Caco-2 (cell line): ENCODE results near the gene SVIL. TPM values are rescaled to one million over a fixed set of nuclear protein-coding genes. Genes with fewer than 3 reads are reported as not detected.

Experiments
- BruUV-seq: library from RNA; stranded (reverse); fragments of 400-500 nt; replicated peaks from 2 replicates; lab custom pipeline; 2021; lab: Mats Ljungman, UMichigan
- CTCF ChIA-PET: fragments of 300-600 bp; sonication (Branson Sonifier 250); formaldehyde crosslinking; loops from one replicate; lab custom pipeline; 2022; ENCODE audit warnings: antibody characterized with exemption; lab: Charles Lee
- POLR2A ChIA-PET: fragments of 300-600 bp; sonication (Branson Sonifier 250); formaldehyde crosslinking; loops from one replicate; lab custom pipeline; 2022; ENCODE audit warnings: antibody characterized with exemption; lab: Charles Lee
- DNase-seq, 2 experiments: peaks; one replicate each; pipeline versions ENCODE4 v3.0.0 to v3.0.0-alpha.2; 2020 to 2022
- H3K27me3 ChIP-seq: replicated peaks from 2 replicates; pipeline ENCODE4 v1.6.0; 2011; ENCODE audit warnings: low read length; ENCODE audit not compliant: control insufficient read depth, insufficient read depth
- H3K36me3 ChIP-seq: 2 replicates; pipeline ENCODE4 v1.5.1; 2011; ENCODE audit warnings: low read length; ENCODE audit not compliant: control insufficient read depth, insufficient read depth
- H3K4me1 ChIP-seq: fragments of 250-450 bp; sonication (Bioruptor Pico); 2 replicates; pipeline ENCODE4 v1.5.1; 2020; ENCODE audit warnings: mild to moderate bottlenecking
- H3K4me3 ChIP-seq: 2 replicates; pipeline ENCODE4 v1.5.1; 2011; ENCODE audit warnings: low read depth, mild to moderate bottlenecking, control low read depth, low read length
- H3K9me3 ChIP-seq: fragments of 250-450 bp; sonication (Bioruptor Pico); 2 replicates; pipeline ENCODE4 v1.5.1; 2020; ENCODE audit warnings: mild to moderate bottlenecking, moderate library complexity
- H3K27ac Mint-ChIP-seq: one replicate; pipeline ENCODE4 v1.8.0; 2022; ENCODE audit warnings: mixed read lengths; ENCODE audit not compliant: unreplicated experiment
- H3K27me3 Mint-ChIP-seq: one replicate; pipeline ENCODE4 v1.8.0; 2022; ENCODE audit warnings: mixed read lengths; ENCODE audit not compliant: insufficient read depth, unreplicated experiment
- H3K36me3 Mint-ChIP-seq: one replicate; pipeline ENCODE4 v1.8.0; 2022; ENCODE audit warnings: mild to moderate bottlenecking, mixed read lengths; ENCODE audit not compliant: insufficient read depth, unreplicated experiment
- H3K4me1 Mint-ChIP-seq: one replicate; pipeline ENCODE4 v1.8.0; 2022; ENCODE audit warnings: low read depth, mixed read lengths; ENCODE audit not compliant: unreplicated experiment
- H3K4me3 Mint-ChIP-seq: one replicate; pipeline ENCODE4 v1.8.0; 2022; ENCODE audit warnings: mild to moderate bottlenecking, moderate library complexity, mixed read lengths; ENCODE audit not compliant: unreplicated experiment
- H3K9me3 Mint-ChIP-seq: one replicate; pipeline ENCODE4 v1.8.0; 2022; ENCODE audit warnings: mixed read lengths; ENCODE audit not compliant: unreplicated experiment
- intact Hi-C: fragments of 100-400 bp; cut with micrococcal nuclease; formaldehyde crosslinking; loops from one replicate; pipeline ENCODE4 v1.10.0; 2022; ENCODE audit not compliant: unreplicated experiment
- total RNA-seq: library from RNA; stranded (reverse); gene quantifications from 2 replicates; pipeline ENCODE4 v1.2.3, GENCODE V29; 2022
- TF ChIP-seq, protein P1 (sequence below), 2 experiments: fragments of 200-600 bp in 1 of 2; IDR thresholded peaks; 1 replicate in 1 of 2; 2 replicates in 1 of 2; pipeline versions ENCODE4 v1.5.1 to v1.8.0; 2011 to 2022; ENCODE audit warnings: antibody characterized with exemption in 1 of 2, control low read depth in 1 of 2, inconsistent platforms in 1 of 2, low read depth in 1 of 2, low read length in 1 of 2, mild to moderate bottlenecking in 1 of 2, moderate library complexity in 1 of 2; ENCODE audit not compliant: insufficient read depth in 1 of 2, severe bottlenecking in 1 of 2, unreplicated experiment in 1 of 2

Gene SVIL
- total RNA-seq, 1 experiment from 2014 or later = 54.4 TPM

DNA sequence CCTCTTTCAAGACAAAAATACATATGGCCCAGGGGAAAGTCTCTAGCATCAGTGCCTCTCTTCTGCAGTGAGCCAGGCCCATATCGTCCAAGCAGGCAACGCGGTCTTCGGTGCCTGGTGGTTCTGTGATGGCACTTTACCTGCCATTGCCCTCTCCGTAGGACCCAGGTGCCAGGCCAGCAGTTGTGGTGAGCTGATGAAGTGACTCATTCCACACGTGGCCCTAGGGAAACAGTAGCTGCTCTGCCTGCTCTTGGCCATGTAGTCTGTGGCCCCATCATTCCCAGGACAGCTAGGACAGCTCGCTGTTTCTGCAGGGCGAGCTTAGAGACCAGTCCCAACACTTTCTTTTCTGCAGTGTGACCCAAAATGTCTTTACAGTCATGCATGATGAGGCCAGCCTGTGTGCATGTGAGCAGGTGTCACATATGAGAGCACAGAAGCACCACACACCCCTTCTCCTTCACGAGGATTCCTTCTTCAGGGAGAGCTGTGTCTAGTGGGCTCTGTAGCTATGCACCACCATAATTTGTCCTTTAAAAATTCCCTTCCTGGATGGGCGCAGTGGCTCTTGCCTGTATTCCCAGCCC, 39.0 kb downstream of the SVIL start:
- peaks cover 4% of the 10 kb centered on the region; the same call in 1 of the 2 replicates for H3K4me1 ChIP-seq
- ChIA-PET POLR2A (no interaction called here), CTCF (no interaction called here)
- Mint-ChIP-seq H3K9me3 (no peaks in the 10 kb centered on the region), H3K27me3 (no peaks in the 10 kb centered on the region), H3K27ac (no peak overlapping the region), H3K4me1 (no peaks in the 10 kb centered on the region), H3K4me3 (no peak overlapping the region), H3K36me3 (peaks cover 35% of the 10 kb centered on the region)
- TF ChIP-seq, protein P1, sequence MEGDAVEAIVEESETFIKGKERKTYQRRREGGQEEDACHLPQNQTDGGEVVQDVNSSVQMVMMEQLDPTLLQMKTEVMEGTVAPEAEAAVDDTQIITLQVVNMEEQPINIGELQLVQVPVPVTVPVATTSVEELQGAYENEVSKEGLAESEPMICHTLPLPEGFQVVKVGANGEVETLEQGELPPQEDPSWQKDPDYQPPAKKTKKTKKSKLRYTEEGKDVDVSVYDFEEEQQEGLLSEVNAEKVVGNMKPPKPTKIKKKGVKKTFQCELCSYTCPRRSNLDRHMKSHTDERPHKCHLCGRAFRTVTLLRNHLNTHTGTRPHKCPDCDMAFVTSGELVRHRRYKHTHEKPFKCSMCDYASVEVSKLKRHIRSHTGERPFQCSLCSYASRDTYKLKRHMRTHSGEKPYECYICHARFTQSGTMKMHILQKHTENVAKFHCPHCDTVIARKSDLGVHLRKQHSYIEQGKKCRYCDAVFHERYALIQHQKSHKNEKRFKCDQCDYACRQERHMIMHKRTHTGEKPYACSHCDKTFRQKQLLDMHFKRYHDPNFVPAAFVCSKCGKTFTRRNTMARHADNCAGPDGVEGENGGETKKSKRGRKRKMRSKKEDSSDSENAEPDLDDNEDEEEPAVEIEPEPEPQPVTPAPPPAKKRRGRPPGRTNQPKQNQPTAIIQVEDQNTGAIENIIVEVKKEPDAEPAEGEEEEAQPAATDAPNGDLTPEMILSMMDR (IDR thresholded peaks at IDR 0.05; ENCODE audit: insufficient read depth in 1 of 2, low read depth in 1 of 2, low read length in 1 of 2, severe bottlenecking in 1 of 2, unreplicated experiment in 1 of 2) = no peak
- intact Hi-C loops = no loop called here
- BruUV-seq = no TSS peak
- no peaks in the 10 kb centered on the region for H3K27me3 ChIP-seq
- no peak for DNase-seq
- no peaks in the 10 kb centered on the region for H3K9me3 ChIP-seq
- no peaks in the 10 kb centered on the region for H3K36me3 ChIP-seq
- no peak overlapping the region for H3K4me3 ChIP-seq

DNA sequence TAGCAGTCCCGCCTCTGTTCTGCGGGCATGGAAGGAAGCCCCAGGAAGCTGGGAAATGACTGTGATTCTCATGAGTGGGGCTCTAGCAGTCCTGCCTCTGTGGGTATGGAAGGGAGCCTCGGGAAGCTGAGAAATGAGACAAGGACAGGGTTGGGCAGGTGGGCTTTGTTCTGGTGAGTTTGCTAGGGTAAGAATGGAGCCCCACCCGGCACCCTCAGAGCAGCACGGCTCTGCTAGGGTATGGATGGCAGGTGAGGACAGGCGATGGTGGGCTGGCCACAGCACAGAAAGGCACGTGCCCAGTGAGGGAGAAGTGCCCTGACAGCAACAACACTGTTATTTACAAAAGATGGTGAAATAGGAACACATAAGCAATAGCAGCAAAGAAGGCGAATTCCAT, 39.6 kb downstream of the SVIL start:
- peaks cover 35% of the 10 kb centered on the region for H3K36me3 Mint-ChIP-seq
- H3K36me3 ChIP-seq = no peaks in the 10 kb centered on the region
- H3K9me3 ChIP-seq = no peaks in the 10 kb centered on the region
- no TSS peak for BruUV-seq
- DNase-seq = no peak
- intact Hi-C loops = no loop called here
- no peak overlapping the region for H3K4me3 ChIP-seq
- TF ChIP-seq, protein P1 (IDR thresholded peaks at IDR 0.05; ENCODE audit: insufficient read depth in 1 of 2, low read depth in 1 of 2, low read length in 1 of 2, severe bottlenecking in 1 of 2, unreplicated experiment in 1 of 2) = no peak
- H3K9me3 Mint-ChIP-seq = no peaks in the 10 kb centered on the region
- no peaks in the 10 kb centered on the region for H3K27me3 Mint-ChIP-seq
- H3K4me1 Mint-ChIP-seq = peaks cover 4% of the 10 kb centered on the region
- H3K4me1 ChIP-seq = peaks cover 10% of the 10 kb centered on the region
- ChIA-PET CTCF (no interaction called here), POLR2A (no interaction called here)
- no peak overlapping the region for H3K27ac Mint-ChIP-seq
- H3K27me3 ChIP-seq = no peaks in the 10 kb centered on the region
- no peak overlapping the region for H3K4me3 Mint-ChIP-seq

DNA sequence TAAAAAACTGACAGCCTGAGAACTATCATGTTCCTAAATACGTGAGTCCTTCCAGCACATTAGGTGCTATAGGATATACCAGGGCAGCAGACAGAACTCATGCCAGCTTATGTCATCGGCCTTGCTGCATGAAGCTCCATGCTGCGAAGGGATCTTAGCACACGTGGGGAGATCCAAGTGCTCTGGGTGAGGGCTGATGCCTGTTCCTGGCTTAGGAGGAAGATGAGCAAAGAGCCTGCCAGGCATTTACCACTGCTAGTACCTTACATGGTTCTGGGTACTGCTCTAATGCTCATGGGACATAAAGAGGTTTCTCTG, 43.2 kb downstream of the SVIL start:
- Mint-ChIP-seq H3K27me3 (no peaks in the 10 kb centered on the region), H3K27ac (no peak overlapping the region), H3K4me3 (no peak overlapping the region), H3K9me3 (no peaks in the 10 kb centered on the region), H3K4me1 (peaks cover 15% of the 10 kb centered on the region), H3K36me3 (peaks cover 28% of the 10 kb centered on the region)
- intact Hi-C loops = no loop called here
- no TSS peak for BruUV-seq
- no peaks in the 10 kb centered on the region for H3K27me3 ChIP-seq
- DNase-seq = no peak
- ChIA-PET POLR2A (no interaction called here), CTCF (interaction anchor here (1.2 to 1.3 kb wide), 2 partner anchors 36 to 57 kb away, joined by 3 to 6 read pairs; no protein-coding TSS in a partner anchor)
- H3K9me3 ChIP-seq = no peaks in the 10 kb centered on the region
- TF ChIP-seq, protein P1 (IDR thresholded peaks at IDR 0.05; ENCODE audit: insufficient read depth in 1 of 2, low read depth in 1 of 2, low read length in 1 of 2, severe bottlenecking in 1 of 2, unreplicated experiment in 1 of 2) = no peak
- peaks cover 34% of the 10 kb centered on the region for H3K4me1 ChIP-seq
- no peaks in the 10 kb centered on the region for H3K36me3 ChIP-seq
- H3K4me3 ChIP-seq = no peak overlapping the region
